Astrocyte of the cerebellum (primary cell): Measurements from ENCODE around the gene RNF181.

Source experiments
- DNase-seq: peaks from one replicate; pipeline ENCODE4 v3.0.0-alpha.2; 2011; ENCODE audit warnings: low read depth
- H3K4me3 ChIP-seq: 2 replicates; pipeline ENCODE4 v1.5.1; 2011; ENCODE audit warnings: mild to moderate bottlenecking, low read depth, low read length, moderate library complexity
- in situ Hi-C: cut with HindIII; loops from 2 replicates; pipeline ENCODE4 v1.10.0; 2017; ENCODE audit warnings: low sequenced_read_pairs
- TF ChIP-seq, protein P1 (sequence below): IDR thresholded peaks from 2 replicates; pipeline ENCODE4 v1.5.1; 2012; ENCODE audit warnings: low read length, low read depth, moderate library complexity, mild to moderate bottlenecking; ENCODE audit errors: missing control alignments

Gene RNF181

DNA sequence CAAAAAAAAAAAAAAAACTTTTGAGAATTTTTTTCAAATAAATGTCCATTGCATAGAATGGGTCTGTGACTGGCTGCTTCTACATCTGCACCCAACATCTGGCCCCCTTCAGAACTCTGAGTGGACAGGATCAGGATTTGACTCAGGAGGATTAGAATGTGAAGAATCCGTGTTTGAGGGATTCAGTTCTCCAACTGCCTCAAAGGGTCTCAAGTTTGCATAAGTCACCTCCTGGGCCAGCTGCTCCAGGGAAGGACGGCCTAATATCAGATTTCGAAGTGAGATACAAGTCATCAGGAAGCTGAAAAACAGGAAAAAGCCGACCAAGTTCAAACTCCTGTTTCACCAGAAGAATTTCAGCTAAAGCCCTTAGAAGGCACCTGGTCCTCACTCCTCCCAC lies 45.7 kb upstream of the RNF181 start:
- TF ChIP-seq, protein P1, sequence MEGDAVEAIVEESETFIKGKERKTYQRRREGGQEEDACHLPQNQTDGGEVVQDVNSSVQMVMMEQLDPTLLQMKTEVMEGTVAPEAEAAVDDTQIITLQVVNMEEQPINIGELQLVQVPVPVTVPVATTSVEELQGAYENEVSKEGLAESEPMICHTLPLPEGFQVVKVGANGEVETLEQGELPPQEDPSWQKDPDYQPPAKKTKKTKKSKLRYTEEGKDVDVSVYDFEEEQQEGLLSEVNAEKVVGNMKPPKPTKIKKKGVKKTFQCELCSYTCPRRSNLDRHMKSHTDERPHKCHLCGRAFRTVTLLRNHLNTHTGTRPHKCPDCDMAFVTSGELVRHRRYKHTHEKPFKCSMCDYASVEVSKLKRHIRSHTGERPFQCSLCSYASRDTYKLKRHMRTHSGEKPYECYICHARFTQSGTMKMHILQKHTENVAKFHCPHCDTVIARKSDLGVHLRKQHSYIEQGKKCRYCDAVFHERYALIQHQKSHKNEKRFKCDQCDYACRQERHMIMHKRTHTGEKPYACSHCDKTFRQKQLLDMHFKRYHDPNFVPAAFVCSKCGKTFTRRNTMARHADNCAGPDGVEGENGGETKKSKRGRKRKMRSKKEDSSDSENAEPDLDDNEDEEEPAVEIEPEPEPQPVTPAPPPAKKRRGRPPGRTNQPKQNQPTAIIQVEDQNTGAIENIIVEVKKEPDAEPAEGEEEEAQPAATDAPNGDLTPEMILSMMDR, result no peak
- peak; percentile 74 for DNase-seq
- in situ Hi-C loops, result no loop called here
- H3K4me3 ChIP-seq, result no peak overlapping the region

DNA sequence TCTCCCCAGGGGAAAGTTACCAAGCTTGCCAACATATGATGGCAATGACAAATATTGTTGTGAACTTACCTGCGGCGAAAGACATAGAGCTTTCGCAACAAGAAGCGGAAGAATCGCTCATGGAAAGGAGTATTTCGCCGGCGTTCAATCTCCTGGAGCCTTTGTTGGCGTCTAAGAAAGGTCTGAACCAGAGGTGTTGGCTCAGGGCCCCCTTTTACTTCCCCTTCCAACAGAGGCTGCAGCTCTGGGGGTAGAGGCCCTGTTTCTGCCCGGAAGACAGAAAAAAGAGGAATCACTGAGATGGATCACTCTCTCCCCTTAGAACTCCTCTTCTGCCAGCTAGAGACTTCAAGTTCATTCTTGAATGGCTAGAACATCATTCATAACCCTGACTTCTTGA lies 45.1 kb upstream of the RNF181 start:
- no peak overlapping the region for H3K4me3 ChIP-seq
- no peak for DNase-seq
- in situ Hi-C loops, result no loop called here
- TF ChIP-seq, protein P1, result no peak

DNA sequence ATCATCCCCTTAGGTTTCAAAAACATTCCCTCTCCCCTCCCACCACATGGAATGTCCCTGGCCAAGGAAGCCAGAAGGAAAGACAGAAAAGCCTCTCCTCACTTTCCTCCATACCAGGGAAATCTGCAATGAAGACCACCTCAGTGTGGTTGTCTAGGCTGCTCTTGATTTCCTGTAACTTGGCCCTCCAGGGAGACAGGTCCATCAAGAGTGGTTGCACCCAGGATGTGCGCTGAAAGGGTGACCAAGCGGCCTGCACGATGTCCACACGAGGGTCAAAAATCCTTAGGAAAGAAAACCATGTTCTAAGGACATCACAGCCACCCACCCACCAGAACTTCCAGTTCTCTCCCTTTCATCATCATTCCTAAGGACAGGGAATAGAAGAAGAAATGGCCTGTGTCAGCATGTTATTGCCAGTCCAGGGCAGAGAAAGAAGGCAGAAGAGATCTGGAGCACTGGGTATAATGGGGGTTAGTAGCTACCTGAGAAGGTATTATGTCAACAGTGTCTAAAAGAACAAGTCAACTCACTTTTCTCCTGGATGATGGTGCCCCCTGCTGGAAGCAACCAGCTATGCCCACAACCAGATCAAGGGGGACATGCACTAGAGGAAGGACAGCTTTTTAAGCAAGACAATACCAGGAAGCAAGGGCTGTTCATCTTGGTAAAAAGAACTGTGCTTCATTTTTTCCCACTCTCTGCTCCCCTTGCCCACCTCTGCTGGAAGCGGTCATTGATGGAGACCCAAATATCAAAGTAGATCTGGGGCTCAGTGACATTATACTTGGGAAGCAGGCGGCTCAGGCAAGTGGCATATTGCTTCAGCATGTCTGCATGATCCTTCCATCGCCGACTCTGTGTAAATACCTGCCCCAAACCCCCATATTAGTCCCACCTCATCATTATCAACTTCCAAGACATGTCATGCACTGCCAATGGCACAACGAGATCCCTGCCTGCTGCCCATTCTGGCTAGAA lies 43.6 kb upstream of the RNF181 start:
- peak; percentile 67 for DNase-seq
- TF ChIP-seq, protein P1, result peak; percentile 92
- no peak overlapping the region for H3K4me3 ChIP-seq
- in situ Hi-C loops, result no loop called here

DNA sequence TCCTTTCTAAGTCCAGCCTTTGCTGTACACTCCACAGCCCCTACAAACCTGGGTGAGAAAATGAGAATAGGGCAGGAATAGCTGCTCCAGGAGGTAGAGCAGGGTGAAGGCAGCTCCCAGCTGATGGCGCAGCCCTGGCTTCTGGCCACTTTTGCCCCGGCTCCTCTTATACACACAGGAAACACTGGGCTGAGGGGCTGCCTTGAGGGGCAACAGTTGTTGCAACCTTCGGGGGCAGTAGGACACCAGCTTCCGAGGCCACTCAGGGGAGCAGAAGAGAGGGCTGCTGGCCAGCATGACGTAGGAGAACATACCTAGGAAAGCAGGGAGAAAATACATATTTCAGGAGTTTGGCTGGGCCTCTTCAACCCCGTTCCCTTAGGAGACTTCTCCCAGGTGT lies 42.4 kb upstream of the RNF181 start:
- TF ChIP-seq, protein P1, result no peak
- no peak for DNase-seq
- in situ Hi-C loops, result no loop called here
- no peak overlapping the region for H3K4me3 ChIP-seq

DNA sequence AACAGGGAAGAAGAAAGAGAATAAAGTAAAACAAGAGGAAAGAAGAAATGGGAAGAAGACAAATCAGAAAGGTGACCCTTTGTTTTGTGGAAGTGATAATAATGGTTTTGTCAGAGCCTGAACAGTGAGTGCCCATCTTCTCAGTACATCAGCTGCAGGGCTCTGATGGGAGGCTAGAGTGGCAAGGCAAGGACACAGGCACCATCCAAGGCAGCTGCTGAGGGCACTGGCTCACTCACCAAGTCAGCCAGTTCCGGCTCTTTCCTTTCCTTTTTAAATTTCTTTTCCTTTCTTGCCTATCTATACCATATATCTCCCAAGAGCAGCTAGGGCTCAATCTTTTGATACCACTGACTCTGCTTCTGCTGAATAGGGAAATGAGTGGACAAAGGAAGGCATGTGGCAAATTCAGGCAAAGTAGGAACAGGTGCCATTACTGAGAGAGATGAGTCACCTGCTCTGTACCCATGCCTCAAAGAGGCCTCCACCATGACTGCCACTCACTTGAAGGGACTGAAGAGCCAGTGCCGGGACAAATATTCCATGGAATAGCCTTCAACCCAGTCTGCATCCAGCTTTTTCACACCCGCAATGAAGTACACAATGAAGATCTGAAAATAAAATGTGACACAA lies 40.4 kb upstream of the RNF181 start:
- in situ Hi-C loops, result no loop called here
- TF ChIP-seq, protein P1, result no peak
- DNase-seq, result no peak
- no peak overlapping the region for H3K4me3 ChIP-seq

DNA sequence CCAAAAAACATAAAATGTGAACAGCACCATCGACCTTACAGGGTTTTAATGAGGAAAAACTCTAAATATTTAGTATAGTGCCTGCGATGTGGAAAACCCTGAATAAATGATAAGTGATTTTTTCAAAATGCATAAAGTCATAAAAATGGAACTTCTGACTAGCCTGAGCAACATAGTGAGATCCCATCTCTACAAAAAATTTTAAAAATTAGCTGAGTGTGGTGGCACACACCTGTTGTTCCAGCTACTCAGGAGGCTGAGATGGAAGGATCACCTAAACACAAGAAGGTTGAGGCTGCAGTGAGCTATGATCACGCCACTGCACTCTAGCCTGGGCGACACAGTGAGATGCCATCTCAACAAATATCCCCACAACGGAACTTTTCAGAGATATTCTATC lies 38.4 kb upstream of the RNF181 start:
- TF ChIP-seq, protein P1, result no peak
- in situ Hi-C loops, result no loop called here
- DNase-seq, result no peak

More for the DNA sequence above, 38.4 kb upstream of the RNF181 start:
- H3K4me3 ChIP-seq, result no peak overlapping the region
